DND-41 (cell line): ENCODE measurements around the gene PPP3CB.

Experiments used
- ATAC-seq: fragments of 200-7000 bp; cut with Tn5 transposase; 3 replicates; pipeline ENCODE4 v1.9.1; 2021; ENCODE audit warnings: low read depth; ENCODE audit not compliant: insufficient read depth
- DNase-seq: peaks from one replicate; pipeline ENCODE4 v3.0.0-alpha.2; 2020
- H2AFZ ChIP-seq: 2 replicates; pipeline ENCODE4 v1.6.0; 2012; ENCODE audit warnings: low read depth, low read length
- H3K27ac ChIP-seq: 2 replicates; pipeline ENCODE4 v1.5.1; 2012; ENCODE audit warnings: low read length, inconsistent platforms
- H3K27me3 ChIP-seq: fragments of 200-600 bp; sonication (generic); 2 replicates; pipeline ENCODE4 v1.6.0; 2012; ENCODE audit warnings: low read length, mild to moderate bottlenecking, inconsistent platforms; ENCODE audit not compliant: insufficient read depth, poor library complexity
- H3K36me3 ChIP-seq: 2 replicates; pipeline ENCODE4 v1.5.1; 2012; ENCODE audit warnings: low read length, inconsistent platforms; ENCODE audit not compliant: insufficient read depth
- H3K4me1 ChIP-seq: 2 replicates; pipeline ENCODE4 v1.5.1; 2012; ENCODE audit warnings: mild to moderate bottlenecking, low read length; ENCODE audit not compliant: insufficient read depth
- H3K4me2 ChIP-seq: 2 replicates; pipeline ENCODE4 v1.6.0; 2012; ENCODE audit warnings: mild to moderate bottlenecking, moderate library complexity, low read length, inconsistent platforms; ENCODE audit not compliant: insufficient read depth
- H3K4me3 ChIP-seq, 2 experiments: fragments of 200-600 bp in 1 of 2; shearing (Covaris generic) in 1 of 2; 2 replicates each; pipeline ENCODE4 v1.5.1; 2012 to 2016; ENCODE audit warnings: inconsistent platforms in 2 of 2, low read length in 2 of 2, mild to moderate bottlenecking in 2 of 2, low read depth in 1 of 2, moderate library complexity in 1 of 2
- H3K79me2 ChIP-seq: 2 replicates; pipeline ENCODE4 v1.6.0; 2012; ENCODE audit warnings: low read length, inconsistent platforms; ENCODE audit not compliant: insufficient read depth
- H3K9ac ChIP-seq: 2 replicates; pipeline ENCODE4 v1.6.0; 2012; ENCODE audit warnings: low read depth, mild to moderate bottlenecking, inconsistent platforms, low read length, moderate library complexity
- H3K9me3 ChIP-seq: 2 replicates; pipeline ENCODE4 v1.5.1; 2012; ENCODE audit warnings: low read length, moderate library complexity, mild to moderate bottlenecking, inconsistent platforms; ENCODE audit not compliant: insufficient read depth, severe bottlenecking
- H4K20me1 ChIP-seq: 2 replicates; pipeline ENCODE4 v1.6.0; 2012; ENCODE audit warnings: low read length; ENCODE audit not compliant: insufficient read depth
- CTCF ChIP-seq: IDR thresholded peaks from 2 replicates; pipeline ENCODE4 v1.5.1; 2012; ENCODE audit warnings: borderline replicate concordance, low read length, moderate library complexity, mild to moderate bottlenecking; ENCODE audit not compliant: poor library complexity, severe bottlenecking; ENCODE audit errors: extremely low read depth
- EZH2 ChIP-seq: IDR thresholded peaks from 3 replicates; pipeline ENCODE4 v1.6.1; 2012; ENCODE audit warnings: borderline replicate concordance, low read depth, mild to moderate bottlenecking, moderate library complexity, low read length, inconsistent platforms; ENCODE audit not compliant: severe bottlenecking

PPP3CB gene

GRCh38 chr10:73478636-73479035 is 17.2 kb downstream of the PPP3CB start:
- H3K36me3 ChIP-seq: peaks cover 59% of the 10 kb centered on the region
- H4K20me1 ChIP-seq: no peaks in the 10 kb centered on the region; the same call in 1 of the 2 replicates
- H2AFZ ChIP-seq: no peak overlapping the region
- H3K4me3 ChIP-seq: no peak overlapping the region
- peaks cover 34% of the 10 kb centered on the region for H3K79me2 ChIP-seq
- no peaks in the 10 kb centered on the region for H3K27me3 ChIP-seq
- H3K4me2 ChIP-seq: no peak overlapping the region
- TF ChIP-seq EZH2 (no peak), CTCF (no peak)
- DNase-seq (no peak), ATAC-seq (no peak)
- no peaks in the 10 kb centered on the region for H3K9me3 ChIP-seq
- H3K27ac ChIP-seq: no peak overlapping the region
- H3K9ac ChIP-seq: no peak overlapping the region
- no peaks in the 10 kb centered on the region for H3K4me1 ChIP-seq

GRCh38 chr10:73471226-73471625 is 24.6 kb downstream of the PPP3CB start:
- Histone ChIP-seq H3K9me3 (no peaks in the 10 kb centered on the region), H3K4me1 (no peaks in the 10 kb centered on the region), H3K4me2 (no peak overlapping the region), H3K9ac (no peak overlapping the region), H3K79me2 (no peaks in the 10 kb centered on the region), H2AFZ (no peak overlapping the region), H4K20me1 (no peaks in the 10 kb centered on the region), H3K27ac (no peak overlapping the region), H3K4me3 (no peak overlapping the region), H3K27me3 (no peaks in the 10 kb centered on the region), H3K36me3 (peaks cover 80% of the 10 kb centered on the region)
- no peak for DNase-seq
- no peak for TF ChIP-seq CTCF
- TF ChIP-seq EZH2: no peak
- ATAC-seq: no peak

GRCh38 chr10:73469579-73469978 is 26.2 kb downstream of the PPP3CB start:
- H3K4me2 ChIP-seq: no peak overlapping the region
- H3K27me3 ChIP-seq: no peaks in the 10 kb centered on the region
- no peak overlapping the region for H2AFZ ChIP-seq
- no peak overlapping the region for H3K4me3 ChIP-seq
- no peak for ATAC-seq
- no peaks in the 10 kb centered on the region for H4K20me1 ChIP-seq
- H3K27ac ChIP-seq: no peak overlapping the region
- no peaks in the 10 kb centered on the region for H3K9me3 ChIP-seq
- DNase-seq: no peak
- no peak overlapping the region for H3K9ac ChIP-seq
- no peaks in the 10 kb centered on the region for H3K4me1 ChIP-seq
- H3K79me2 ChIP-seq: no peaks in the 10 kb centered on the region
- TF ChIP-seq CTCF: no peak
- no peak for TF ChIP-seq EZH2
- H3K36me3 ChIP-seq: peaks cover 80% of the 10 kb centered on the region

- Histone ChIP-seq H3K4me3 (no peak overlapping the region), H3K4me2 (no peak overlapping the region), H2AFZ (no peak overlapping the region), H3K9ac (no peak overlapping the region), H3K27ac (no peak overlapping the region), H3K9me3 (no peaks in the 10 kb centered on the region), H4K20me1 (no peaks in the 10 kb centered on the region), H3K36me3 (peaks cover 79% of the 10 kb centered on the region), H3K27me3 (no peaks in the 10 kb centered on the region), H3K4me1 (no peaks in the 10 kb centered on the region), H3K79me2 (no peaks in the 10 kb centered on the region)
- DNase-seq (no peak), ATAC-seq (no peak)
- TF ChIP-seq CTCF: no peak
- TF ChIP-seq EZH2: no peak
Measured at GRCh38 chr10:73467206-73467605, 28.6 kb downstream of the PPP3CB start.
